Esophagus squamous epithelium (tissue), 5 donors: ENCODE data around the gene CLVS2. TPM values are rescaled to one million over a fixed set of nuclear protein-coding genes. Genes with fewer than 3 reads are reported as not detected.

Source experiments
- DNase-seq: peaks from one replicate; lab custom pipeline; 2025; lab: John Stamatoyannopoulos, UW
- H3K27ac ChIP-seq, 4 donors: fragments of 200-600 bp; sonication (generic); one replicate each; pipeline ENCODE4 v1.5.1; 2016 to 2019; ENCODE audit warnings: mild to moderate bottlenecking in 1 of 4
- H3K27me3 ChIP-seq, 4 donors: fragments of 200-600 bp; sonication (generic); 1 replicate in 3 of 4; 2 replicates in 1 of 4; pipeline versions ENCODE4 v1.5.1 to v1.6.0; 2017 to 2021; ENCODE audit warnings: antibody characterized with exemption in 1 of 4
- H3K36me3 ChIP-seq, 3 donors: fragments of 200-600 bp; sonication (generic); one replicate each; pipeline ENCODE4 v1.5.1; 2016 to 2019
- H3K4me1 ChIP-seq, 3 donors: fragments of 200-600 bp; sonication (generic); one replicate each; pipeline ENCODE4 v1.5.1; 2017 to 2019
- H3K4me3 ChIP-seq, 4 donors: fragments of 200-600 bp; sonication (generic); 1 replicate in 3 of 4; 2 replicates in 1 of 4; pipeline ENCODE4 v1.5.1; 2016 to 2019; ENCODE audit warnings: mild to moderate bottlenecking in 2 of 4, moderate library complexity in 1 of 4
- H3K9me3 ChIP-seq, 3 donors: fragments of 200-600 bp; sonication (generic); one replicate each; pipeline ENCODE4 v1.5.1; 2016 to 2019
- CTCF ChIP-seq, 6 experiments: fragments of 450-650 bp in 4 of 6; fragments of 200-600 bp in 2 of 6; sonication (generic) in 2 of 6; IDR thresholded peaks; one replicate each; pipeline ENCODE4 v1.5.1; 2016 to 2019; ENCODE audit warnings: antibody characterized with exemption in 6 of 6, mild to moderate bottlenecking in 4 of 6, moderate library complexity in 4 of 6
- POLR2A ChIP-seq, 4 donors: fragments of 450-650 bp; IDR thresholded peaks; one replicate each; pipeline ENCODE4 v1.6.1; 2017; ENCODE audit warnings: antibody characterized with exemption in 4 of 4, mild to moderate bottlenecking in 4 of 4, moderate library complexity in 3 of 4
- WGBS, 2 donors: methylation state at CpG; one replicate each; pipeline ENCODE4 v1.1.5; 2018; 5-methylcytosine and 5-hydroxymethylcytosine counted together
- intact Hi-C: fragments of 100-400 bp; cut with DNase I; formaldehyde crosslinking; loops from one replicate; pipeline ENCODE4 v1.15.0; 2022
- total RNA-seq, 4 donors: library from RNA; depleted of rRNA; stranded (reverse); fragments of >200 nt; gene quantifications; one replicate each; pipeline ENCODE4 v1.1.0, GENCODE V29; 2016
- donor health status: DM: yes; HTN: yes; CAD: no.

The CLVS2 gene
- total RNA-seq, 4 donors from 2014 or later: under 0.01 TPM; not detected in 3

- H3K4me3 ChIP-seq: no peak overlapping the region
- 78 to 82% methylated on average over 2 of the region's 2 CpGs for WGBS, 2 donors
- no peaks in the 10 kb centered on the region for H3K9me3 ChIP-seq
- no peaks in the 10 kb centered on the region for H3K36me3 ChIP-seq
- intact Hi-C loops: no loop called here
- H3K4me1 ChIP-seq: no peaks in the 10 kb centered on the region
- no peak for DNase-seq
- H3K27ac ChIP-seq: no peak overlapping the region
- TF ChIP-seq POLR2A (IDR thresholded peaks at IDR 0.05) (no peak), CTCF (IDR thresholded peaks at IDR 0.05) (no peak)
- H3K27me3 ChIP-seq: no peaks in the 10 kb centered on the region
These were observed 13.0 kb downstream of the CLVS2 start for GRCh38 chr6:123009059-123009458.

GRCh38 chr6:123014835-123015234, 18.8 kb downstream of the CLVS2 start:
- Histone ChIP-seq H3K9me3 (no peaks in the 10 kb centered on the region), H3K27ac (no peak overlapping the region), H3K4me1 (no peaks in the 10 kb centered on the region), H3K4me3 (no peak overlapping the region), H3K36me3 (no peaks in the 10 kb centered on the region), H3K27me3 (no peaks in the 10 kb centered on the region)
- DNase-seq: no peak
- intact Hi-C loops: no loop called here
- TF ChIP-seq POLR2A (IDR thresholded peaks at IDR 0.05): no peak
- no peak for TF ChIP-seq CTCF (IDR thresholded peaks at IDR 0.05)

- Histone ChIP-seq H3K9me3 (no peaks in the 10 kb centered on the region), H3K4me3 (no peak overlapping the region), H3K36me3 (no peaks in the 10 kb centered on the region), H3K27me3 (no peaks in the 10 kb centered on the region), H3K27ac (no peak overlapping the region), H3K4me1 (no peaks in the 10 kb centered on the region)
- intact Hi-C loops: no loop called here
- WGBS, 2 donors: 57 to 70% methylated on average over 4 of the region's 4 CpGs
- no peak for DNase-seq
- TF ChIP-seq CTCF (IDR thresholded peaks at IDR 0.05) (no peak), POLR2A (IDR thresholded peaks at IDR 0.05) (no peak)
These were observed 20.5 kb downstream of the CLVS2 start for GRCh38 chr6:123016431-123017103.

- Histone ChIP-seq H3K9me3 (no peaks in the 10 kb centered on the region), H3K36me3 (no peaks in the 10 kb centered on the region), H3K4me3 (no peak overlapping the region), H3K27me3 (no peaks in the 10 kb centered on the region), H3K4me1 (no peaks in the 10 kb centered on the region), H3K27ac (no peak overlapping the region)
- intact Hi-C loops: no loop called here
- TF ChIP-seq POLR2A (IDR thresholded peaks at IDR 0.05): no peak
- no peak for TF ChIP-seq CTCF (IDR thresholded peaks at IDR 0.05)
- no peak for DNase-seq
- 42 to 53% methylated on average over 5 of the region's 5 CpGs for WGBS, 2 donors
These were observed 21.2 kb downstream of the CLVS2 start for GRCh38 chr6:123017104-123017682.

GRCh38 chr6:123022975-123023374, 26.9 kb downstream of the CLVS2 start:
- no peak for TF ChIP-seq CTCF (IDR thresholded peaks at IDR 0.05)
- no peak for TF ChIP-seq POLR2A (IDR thresholded peaks at IDR 0.05)
- no peak overlapping the region for H3K4me3 ChIP-seq
- no peak for DNase-seq
- 0% methylated on average over 1 of the region's 1 CpG for WGBS, 2 donors
- no peaks in the 10 kb centered on the region for H3K36me3 ChIP-seq
- no peaks in the 10 kb centered on the region for H3K27me3 ChIP-seq
- intact Hi-C loops: no loop called here
- H3K4me1 ChIP-seq: no peaks in the 10 kb centered on the region
- no peak overlapping the region for H3K27ac ChIP-seq
- H3K9me3 ChIP-seq: no peaks in the 10 kb centered on the region
